ENCODE results near the gene BACE1-AS.
"Not testable (repeated sequence)": the region's sequence is repeated elsewhere in the genome, so short reads cannot be mapped to it uniquely, and the experiment has no call there.

The BACE1-AS gene

GRCh38 chr11:117290809-117291396, at the start of gene BACE1-AS:
Gene BACE1-AS (plus strand): TSS chr11:117291346.
- Histone ChIP-seq H3K27ac (ENCODE audit: low read length) (no peak within 1 kb of the TSS), H3K4me3 (ENCODE audit: low read length) (no peak within 1 kb of the TSS), H3K4me1 (ENCODE audit: control insufficient read depth, low read depth, low read length) (no peaks in the 10 kb centered on the region), H3K9me3 (ENCODE audit: control insufficient read depth, low read depth, low read length) (no peaks in the 10 kb centered on the region), H3K36me3 (ENCODE audit: control insufficient read depth, low read depth, low read length) (peaks cover 22% of the 10 kb centered on the region), H3K27me3 (ENCODE audit: control insufficient read depth, insufficient read depth, low read length) (no peaks in the 10 kb centered on the region), H3K9ac (ENCODE audit: low read length) (no peak within 1 kb of the TSS)

DNA sequence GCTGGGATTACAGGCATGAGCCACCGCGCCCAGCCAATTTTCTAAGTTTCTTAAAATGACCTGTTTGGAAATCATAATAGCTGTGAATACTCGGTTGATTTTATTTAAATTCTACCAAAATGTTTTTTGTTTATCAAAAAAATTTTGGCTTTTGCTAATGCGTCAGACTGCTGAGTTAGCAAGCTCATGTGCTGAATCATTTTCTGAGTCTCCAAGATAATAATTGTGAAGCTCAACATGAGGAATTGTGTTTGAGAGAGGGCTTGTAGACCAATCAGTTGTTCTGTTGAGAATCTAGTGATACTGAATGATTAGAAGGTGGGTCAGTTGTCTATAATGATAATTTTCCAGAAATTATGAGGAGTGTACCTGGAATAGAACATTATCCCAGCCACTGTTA, 42.8 kb upstream of the BACE1-AS start:
- Histone ChIP-seq H3K36me3 (ENCODE audit: control insufficient read depth, low read depth, low read length) (peaks cover 51% of the 10 kb centered on the region), H3K4me3 (ENCODE audit: low read length) (no peak overlapping the region), H3K27me3 (ENCODE audit: control insufficient read depth, insufficient read depth, low read length) (no peaks in the 10 kb centered on the region), H3K9ac (ENCODE audit: low read length) (no peak overlapping the region), H3K27ac (ENCODE audit: low read length) (no peak overlapping the region), H3K4me1 (ENCODE audit: control insufficient read depth, low read depth, low read length) (no peaks in the 10 kb centered on the region), H3K9me3 (ENCODE audit: control insufficient read depth, low read depth, low read length) (no peaks in the 10 kb centered on the region)

DNA sequence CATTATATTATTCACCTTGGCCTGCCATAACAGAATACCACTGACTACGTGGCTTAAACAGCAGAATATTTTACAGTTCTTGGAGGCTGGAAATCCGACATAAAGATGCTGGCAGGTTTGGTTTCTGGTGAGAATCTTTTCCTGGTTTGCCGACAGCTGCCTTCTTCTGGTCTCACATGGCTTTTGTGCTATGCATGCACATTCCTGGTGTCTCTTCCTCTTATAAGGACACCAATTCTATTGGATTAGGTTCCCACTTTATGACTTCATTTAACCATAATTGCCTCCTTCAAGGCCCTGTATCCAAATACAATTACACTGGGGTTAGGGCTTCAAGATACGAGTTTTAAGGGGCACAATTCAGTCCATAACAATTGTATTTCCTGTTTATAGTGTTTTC, 41.6 kb upstream of the BACE1-AS start:
- H3K9me3 ChIP-seq (ENCODE audit: control insufficient read depth, low read depth, low read length): no peaks in the 10 kb centered on the region
- H3K27me3 ChIP-seq (ENCODE audit: control insufficient read depth, insufficient read depth, low read length): no peaks in the 10 kb centered on the region
- H3K4me3 ChIP-seq (ENCODE audit: low read length): no peak overlapping the region
- H3K27ac ChIP-seq (ENCODE audit: low read length): no peak overlapping the region
- no peaks in the 10 kb centered on the region for H3K4me1 ChIP-seq (ENCODE audit: control insufficient read depth, low read depth, low read length)
- H3K36me3 ChIP-seq (ENCODE audit: control insufficient read depth, low read depth, low read length): peaks cover 47% of the 10 kb centered on the region
- H3K9ac ChIP-seq (ENCODE audit: low read length): no peak overlapping the region

DNA sequence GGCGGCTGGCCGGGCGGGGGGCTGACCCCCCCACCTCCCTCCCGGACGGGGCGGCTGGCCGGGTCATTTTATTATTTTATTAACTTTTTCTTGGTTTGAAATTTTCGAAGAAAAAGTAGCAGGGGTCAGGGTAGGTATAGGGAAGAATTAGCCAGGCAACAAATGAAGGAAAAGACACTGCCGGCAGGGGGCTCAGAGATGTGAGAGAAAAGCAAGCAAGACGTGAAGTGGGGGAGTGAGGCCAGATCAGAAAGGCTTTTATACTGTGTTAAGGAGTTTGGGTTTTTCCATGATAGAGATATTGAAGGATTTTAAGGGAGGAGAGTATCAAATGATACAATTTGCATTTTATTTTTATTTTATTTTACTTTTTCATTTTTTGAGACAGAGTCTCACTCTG, 39.6 kb upstream of the BACE1-AS start:
- Histone ChIP-seq H3K4me3 (ENCODE audit: low read length) (no peak overlapping the region), H3K9ac (ENCODE audit: low read length) (no peak overlapping the region), H3K9me3 (ENCODE audit: control insufficient read depth, low read depth, low read length) (no peaks in the 10 kb centered on the region), H3K27me3 (ENCODE audit: control insufficient read depth, insufficient read depth, low read length) (no peaks in the 10 kb centered on the region), H3K4me1 (ENCODE audit: control insufficient read depth, low read depth, low read length) (no peaks in the 10 kb centered on the region), H3K36me3 (ENCODE audit: control insufficient read depth, low read depth, low read length) (peaks cover 35% of the 10 kb centered on the region), H3K27ac (ENCODE audit: low read length) (no peak overlapping the region)

- H3K9ac ChIP-seq (ENCODE audit: low read length): no peak overlapping the region
- peaks cover 9% of the 10 kb centered on the region for H3K36me3 ChIP-seq (ENCODE audit: control insufficient read depth, low read depth, low read length)
- H3K27ac ChIP-seq (ENCODE audit: low read length): no peak overlapping the region
- no peaks in the 10 kb centered on the region for H3K9me3 ChIP-seq (ENCODE audit: control insufficient read depth, low read depth, low read length)
- H3K4me3 ChIP-seq (ENCODE audit: low read length): no peak overlapping the region
- no peaks in the 10 kb centered on the region for H3K27me3 ChIP-seq (ENCODE audit: control insufficient read depth, insufficient read depth, low read length)
- H3K4me1 ChIP-seq (ENCODE audit: control insufficient read depth, low read depth, low read length): no peaks in the 10 kb centered on the region
These were observed 35.2 kb upstream of the BACE1-AS start for GRCh38 chr11:117255966-117256365.

DNA sequence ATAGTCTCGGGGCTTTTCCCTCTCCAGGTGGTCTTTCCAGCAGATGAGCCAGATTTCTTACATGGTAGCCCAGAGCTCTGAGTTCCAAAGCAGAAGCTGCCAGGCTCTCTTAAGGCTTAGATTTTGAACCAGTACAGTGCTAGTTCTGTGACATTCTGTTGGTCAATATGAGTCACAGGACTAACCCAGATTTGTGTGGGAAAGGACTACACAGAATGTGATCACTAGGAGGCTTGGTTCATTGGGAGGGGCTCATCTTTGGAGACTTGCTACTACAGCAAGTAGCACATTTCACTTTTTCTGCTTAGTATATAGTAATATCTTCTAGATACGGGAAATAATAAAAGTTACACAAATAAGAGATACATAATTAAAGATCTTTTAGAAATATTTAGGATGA, 34.6 kb upstream of the BACE1-AS start:
- no peak overlapping the region for H3K4me3 ChIP-seq (ENCODE audit: low read length)
- H3K36me3 ChIP-seq (ENCODE audit: control insufficient read depth, low read depth, low read length): peaks cover 10% of the 10 kb centered on the region
- H3K27me3 ChIP-seq (ENCODE audit: control insufficient read depth, insufficient read depth, low read length): no peaks in the 10 kb centered on the region
- no peaks in the 10 kb centered on the region for H3K4me1 ChIP-seq (ENCODE audit: control insufficient read depth, low read depth, low read length)
- no peak overlapping the region for H3K9ac ChIP-seq (ENCODE audit: low read length)
- H3K27ac ChIP-seq (ENCODE audit: low read length): no peak overlapping the region
- H3K9me3 ChIP-seq (ENCODE audit: control insufficient read depth, low read depth, low read length): no peaks in the 10 kb centered on the region

- no peaks in the 10 kb centered on the region for H3K4me1 ChIP-seq (ENCODE audit: control insufficient read depth, low read depth, low read length)
- H3K27ac ChIP-seq (ENCODE audit: low read length): no peak overlapping the region
These were observed 32.6 kb upstream of the BACE1-AS start for GRCh38 chr11:117258576-117258975.

DNA sequence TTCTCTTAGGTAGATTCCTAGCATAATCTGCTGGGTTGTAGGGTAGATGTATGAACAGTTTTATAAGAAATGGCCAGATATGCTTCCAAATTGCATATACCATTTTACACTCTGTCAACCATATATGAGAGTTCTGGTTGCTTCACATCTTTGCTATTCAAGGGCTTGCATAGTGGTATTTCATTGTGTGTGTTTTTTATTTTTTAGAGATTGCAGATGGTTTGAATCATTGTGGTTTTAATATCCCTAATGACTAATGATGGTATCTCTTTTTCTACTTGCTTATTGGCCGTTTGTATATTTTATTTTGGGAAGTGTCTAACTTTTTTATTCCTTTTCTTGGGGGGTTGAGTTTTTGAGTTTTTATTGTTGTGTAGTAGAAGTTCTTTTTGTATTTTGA, 31.7 kb upstream of the BACE1-AS start:
- Histone ChIP-seq H3K27ac (ENCODE audit: low read length) (no peak overlapping the region), H3K9me3 (ENCODE audit: control insufficient read depth, low read depth, low read length) (no peaks in the 10 kb centered on the region), H3K4me3 (ENCODE audit: low read length) (no peak overlapping the region)

More at GRCh38 chr11:117258576-117258975, 32.6 kb upstream of the BACE1-AS start:
- Histone ChIP-seq H3K9me3 (ENCODE audit: control insufficient read depth, low read depth, low read length) (no peaks in the 10 kb centered on the region), H3K36me3 (ENCODE audit: control insufficient read depth, low read depth, low read length) (peaks cover 7% of the 10 kb centered on the region), H3K27me3 (ENCODE audit: control insufficient read depth, insufficient read depth, low read length) (no peaks in the 10 kb centered on the region), H3K4me3 (ENCODE audit: low read length) (no peak overlapping the region), H3K9ac (ENCODE audit: low read length) (no peak overlapping the region)

DNA sequence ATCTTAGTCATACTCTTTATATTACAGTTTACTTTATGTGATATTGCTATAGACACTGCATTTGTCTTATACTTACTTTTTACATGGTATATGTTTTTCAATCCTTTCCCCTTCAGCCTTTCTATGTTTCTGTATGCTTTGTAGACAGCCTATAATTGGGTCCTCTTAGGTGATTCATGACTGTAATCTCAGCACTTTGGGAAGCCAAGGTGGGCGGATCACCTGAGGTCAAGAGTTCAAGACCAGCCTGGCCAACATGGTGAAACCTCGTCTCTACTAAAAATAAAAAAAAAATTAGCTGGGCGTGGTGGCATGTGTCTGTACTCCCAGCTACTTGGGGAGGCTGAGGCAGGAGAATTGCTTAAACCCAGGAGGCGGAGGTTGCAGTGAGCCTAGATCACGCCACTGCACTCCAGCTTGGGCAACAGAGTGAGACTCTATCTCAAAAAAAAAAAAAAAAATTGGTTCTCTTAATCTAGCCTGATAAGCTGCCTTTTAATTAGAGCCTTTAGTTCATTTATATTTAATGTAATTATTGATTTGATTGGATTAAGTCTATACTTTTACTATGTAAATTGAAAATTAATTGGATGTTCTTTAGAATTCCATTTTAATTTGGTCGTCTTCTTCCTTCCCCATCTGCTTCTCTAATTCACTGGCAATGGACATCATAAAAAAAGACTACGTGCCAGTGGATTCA, 26.4 kb upstream of the BACE1-AS start:
- H3K4me1 ChIP-seq (ENCODE audit: control insufficient read depth, low read depth, low read length); H3K9me3 ChIP-seq (ENCODE audit: control insufficient read depth, low read depth, low read length); H3K27ac ChIP-seq (ENCODE audit: low read length); H3K4me3 ChIP-seq (ENCODE audit: low read length); H3K9ac ChIP-seq (ENCODE audit: low read length); H3K36me3 ChIP-seq (ENCODE audit: control insufficient read depth, low read depth, low read length); H3K27me3 ChIP-seq (ENCODE audit: control insufficient read depth, insufficient read depth, low read length): not testable (repeated sequence)

More for the DNA sequence above, 31.7 kb upstream of the BACE1-AS start:
- H3K36me3 ChIP-seq (ENCODE audit: control insufficient read depth, low read depth, low read length): peaks cover 4% of the 10 kb centered on the region
- no peak overlapping the region for H3K9ac ChIP-seq (ENCODE audit: low read length)
- no peaks in the 10 kb centered on the region for H3K4me1 ChIP-seq (ENCODE audit: control insufficient read depth, low read depth, low read length)
- no peaks in the 10 kb centered on the region for H3K27me3 ChIP-seq (ENCODE audit: control insufficient read depth, insufficient read depth, low read length)

- peaks cover 3% of the 10 kb centered on the region for H3K36me3 ChIP-seq (ENCODE audit: control insufficient read depth, low read depth, low read length)
- H3K9me3 ChIP-seq (ENCODE audit: control insufficient read depth, low read depth, low read length): no peaks in the 10 kb centered on the region
- no peak overlapping the region for H3K9ac ChIP-seq (ENCODE audit: low read length)
- no peaks in the 10 kb centered on the region for H3K27me3 ChIP-seq (ENCODE audit: control insufficient read depth, insufficient read depth, low read length)
- H3K27ac ChIP-seq (ENCODE audit: low read length): no peak overlapping the region
- H3K4me3 ChIP-seq (ENCODE audit: low read length): no peak overlapping the region
- H3K4me1 ChIP-seq (ENCODE audit: control insufficient read depth, low read depth, low read length): peaks cover 5% of the 10 kb centered on the region
These were observed 25.4 kb upstream of the BACE1-AS start for GRCh38 chr11:117265745-117266144.

DNA sequence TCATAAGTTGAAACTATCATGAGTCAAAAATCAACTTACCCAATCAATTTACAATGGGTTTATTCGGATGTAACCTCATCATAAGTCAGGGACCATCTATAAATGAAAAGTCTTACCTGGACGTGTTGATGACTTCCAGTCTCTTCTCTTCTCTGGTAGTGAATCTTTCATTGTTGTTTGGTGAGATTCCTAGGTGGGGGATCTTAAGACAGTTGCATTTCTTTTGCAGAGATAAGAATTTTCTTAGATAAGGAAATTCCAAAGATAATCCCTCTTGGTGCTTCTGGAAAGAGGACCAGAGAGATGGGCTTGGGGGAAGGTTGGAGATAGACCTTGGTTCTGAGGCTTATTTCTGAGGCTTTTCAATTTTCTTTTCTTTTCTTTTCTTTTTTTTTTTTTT, 21.3 kb upstream of the BACE1-AS start:
- Histone ChIP-seq H3K4me1 (ENCODE audit: control insufficient read depth, low read depth, low read length) (peaks cover 5% of the 10 kb centered on the region), H3K9me3 (ENCODE audit: control insufficient read depth, low read depth, low read length) (no peaks in the 10 kb centered on the region), H3K9ac (ENCODE audit: low read length) (no peak overlapping the region), H3K4me3 (ENCODE audit: low read length) (no peak overlapping the region), H3K27ac (ENCODE audit: low read length) (no peak overlapping the region), H3K27me3 (ENCODE audit: control insufficient read depth, insufficient read depth, low read length) (no peaks in the 10 kb centered on the region), H3K36me3 (ENCODE audit: control insufficient read depth, low read depth, low read length) (no peaks in the 10 kb centered on the region)

DNA sequence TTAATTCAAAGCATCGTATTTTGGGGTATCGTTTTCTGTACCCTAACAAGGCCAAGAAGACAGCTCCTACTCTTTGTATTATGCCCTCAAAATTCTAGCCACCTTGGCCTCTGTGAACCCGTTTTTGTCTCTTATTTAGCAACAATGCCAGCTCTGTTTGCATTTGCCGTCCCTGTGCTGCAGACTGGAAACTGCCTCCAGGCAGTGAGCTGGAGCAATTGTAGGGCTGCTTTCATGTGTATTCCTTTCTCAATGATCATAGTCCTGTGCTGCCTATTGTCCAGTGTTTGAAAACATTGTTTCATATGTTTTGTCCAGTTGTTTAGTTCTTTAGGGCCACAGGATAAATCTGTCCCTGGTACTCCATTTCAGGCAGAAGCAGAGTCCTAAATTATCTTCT, 19.9 kb upstream of the BACE1-AS start:
- H3K36me3 ChIP-seq (ENCODE audit: control insufficient read depth, low read depth, low read length): no peaks in the 10 kb centered on the region
- no peak overlapping the region for H3K4me3 ChIP-seq (ENCODE audit: low read length)
- no peak overlapping the region for H3K27ac ChIP-seq (ENCODE audit: low read length)
- H3K9me3 ChIP-seq (ENCODE audit: control insufficient read depth, low read depth, low read length): no peaks in the 10 kb centered on the region
- H3K4me1 ChIP-seq (ENCODE audit: control insufficient read depth, low read depth, low read length): peaks cover 5% of the 10 kb centered on the region
- no peaks in the 10 kb centered on the region for H3K27me3 ChIP-seq (ENCODE audit: control insufficient read depth, insufficient read depth, low read length)
- H3K9ac ChIP-seq (ENCODE audit: low read length): no peak overlapping the region

Data from iPS-18a (cell line).